ENCODE measurements around the gene KNCN.

DNA sequence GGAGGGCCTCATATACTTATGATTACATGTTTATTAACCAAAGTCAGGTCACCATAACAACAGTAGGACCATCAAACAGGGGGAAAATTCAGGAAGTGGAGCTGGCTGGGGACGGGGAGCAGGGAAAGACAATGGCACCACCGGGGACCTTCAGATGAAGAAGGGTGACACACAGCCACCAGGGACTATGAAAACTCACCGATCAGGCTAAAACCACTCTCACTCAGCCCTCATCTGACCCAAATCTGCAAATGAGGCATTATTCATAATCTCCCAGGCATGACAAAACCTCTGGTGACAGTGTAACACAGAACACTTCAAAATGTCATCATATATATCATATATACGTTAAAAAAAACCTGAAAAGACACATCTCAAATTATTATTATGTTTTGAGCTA lies 41.4 kb upstream of the KNCN start:
- TF ChIP-seq, protein P1, sequence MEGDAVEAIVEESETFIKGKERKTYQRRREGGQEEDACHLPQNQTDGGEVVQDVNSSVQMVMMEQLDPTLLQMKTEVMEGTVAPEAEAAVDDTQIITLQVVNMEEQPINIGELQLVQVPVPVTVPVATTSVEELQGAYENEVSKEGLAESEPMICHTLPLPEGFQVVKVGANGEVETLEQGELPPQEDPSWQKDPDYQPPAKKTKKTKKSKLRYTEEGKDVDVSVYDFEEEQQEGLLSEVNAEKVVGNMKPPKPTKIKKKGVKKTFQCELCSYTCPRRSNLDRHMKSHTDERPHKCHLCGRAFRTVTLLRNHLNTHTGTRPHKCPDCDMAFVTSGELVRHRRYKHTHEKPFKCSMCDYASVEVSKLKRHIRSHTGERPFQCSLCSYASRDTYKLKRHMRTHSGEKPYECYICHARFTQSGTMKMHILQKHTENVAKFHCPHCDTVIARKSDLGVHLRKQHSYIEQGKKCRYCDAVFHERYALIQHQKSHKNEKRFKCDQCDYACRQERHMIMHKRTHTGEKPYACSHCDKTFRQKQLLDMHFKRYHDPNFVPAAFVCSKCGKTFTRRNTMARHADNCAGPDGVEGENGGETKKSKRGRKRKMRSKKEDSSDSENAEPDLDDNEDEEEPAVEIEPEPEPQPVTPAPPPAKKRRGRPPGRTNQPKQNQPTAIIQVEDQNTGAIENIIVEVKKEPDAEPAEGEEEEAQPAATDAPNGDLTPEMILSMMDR (IDR thresholded peaks at IDR 0.05) = no peak
- TF ChIP-seq POLR2A (IDR thresholded peaks at IDR 0.05) = no peak
